Upper lobe of right lung (tissue), 1 donor: ENCODE measurements around the gene TOPBP1. TPM values are rescaled to one million over a fixed set of nuclear protein-coding genes. Genes with fewer than 3 reads are reported as not detected.
A peak's percentile ranks its signal among the peaks of the same experiment; 100 is the strongest.

ENCODE experiments used
- ATAC-seq: fragments of 200-7000 bp; cut with Tn5 transposase; one replicate; pipeline ENCODE4 v1.9.1; 2020; ENCODE audit warnings: mild to moderate bottlenecking, moderate library complexity
- DNase-seq: peaks from one replicate; pipeline ENCODE4 v3.0.0-alpha.2; 2020
- H3K27ac ChIP-seq: fragments of 200-600 bp; one replicate; pipeline ENCODE4 v1.8.0; 2022
- H3K27me3 ChIP-seq: fragments of 200-600 bp; one replicate; pipeline ENCODE4 v1.8.0; 2022; ENCODE audit warnings: mild to moderate bottlenecking
- H3K36me3 ChIP-seq: fragments of 200-600 bp; one replicate; pipeline ENCODE4 v1.8.0; 2022
- H3K4me1 ChIP-seq: fragments of 200-600 bp; one replicate; pipeline ENCODE4 v1.8.0; 2022
- H3K4me3 ChIP-seq: fragments of 200-600 bp; one replicate; pipeline ENCODE4 v1.8.0; 2022; ENCODE audit warnings: mild to moderate bottlenecking
- H3K9me3 ChIP-seq: fragments of 200-600 bp; one replicate; pipeline ENCODE4 v1.8.0; 2022
- intact Hi-C: fragments of 100-400 bp; cut with DNase I; formaldehyde crosslinking; loops from one replicate; pipeline ENCODE4 v1.11.0; 2022
- total RNA-seq: library from RNA; stranded (reverse); fragmentation: NEBNext Ultra II Directional; extraction: Animal tissue kit (Norgen Biotek cat#: 25700); gene quantifications from one replicate; pipeline ENCODE4 v1.2.1, GENCODE V29; 2021
- TF ChIP-seq, protein P1 (sequence below): fragments of 200-600 bp; IDR thresholded peaks from one replicate; pipeline ENCODE4 v1.8.0; 2022; ENCODE audit warnings: antibody characterized with exemption
- donor health status: DM: no; HTN: yes; CAD: no; lungs with severe emphysema.

Gene TOPBP1
- total RNA-seq, 1 donor from 2014 or later, result 18.1 TPM

DNA sequence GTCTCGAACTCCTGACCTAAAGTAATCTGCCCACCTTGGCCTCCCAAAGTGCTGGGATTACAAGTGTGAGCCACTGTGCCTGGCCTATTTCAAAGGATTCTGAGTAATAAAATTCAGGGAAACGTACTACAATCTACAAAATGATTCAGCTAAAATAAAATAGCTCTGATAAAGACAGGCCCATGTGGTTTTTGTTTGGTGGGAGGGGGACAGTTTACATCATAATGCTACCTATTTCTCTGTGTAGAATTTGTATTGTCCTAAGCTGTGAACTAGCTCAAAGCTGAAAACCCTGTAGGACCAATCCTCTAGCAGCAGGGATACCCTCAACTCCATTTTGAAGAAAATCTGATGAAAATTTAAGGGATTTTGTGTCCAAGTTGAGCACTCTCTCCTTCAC is 62.5 kb downstream of the TOPBP1 start:
- H3K9me3 ChIP-seq, result no peaks in the 10 kb centered on the region
- H3K27me3 ChIP-seq, result no peaks in the 10 kb centered on the region
- peaks cover 10% of the 10 kb centered on the region for H3K36me3 ChIP-seq
- TF ChIP-seq, protein P1, sequence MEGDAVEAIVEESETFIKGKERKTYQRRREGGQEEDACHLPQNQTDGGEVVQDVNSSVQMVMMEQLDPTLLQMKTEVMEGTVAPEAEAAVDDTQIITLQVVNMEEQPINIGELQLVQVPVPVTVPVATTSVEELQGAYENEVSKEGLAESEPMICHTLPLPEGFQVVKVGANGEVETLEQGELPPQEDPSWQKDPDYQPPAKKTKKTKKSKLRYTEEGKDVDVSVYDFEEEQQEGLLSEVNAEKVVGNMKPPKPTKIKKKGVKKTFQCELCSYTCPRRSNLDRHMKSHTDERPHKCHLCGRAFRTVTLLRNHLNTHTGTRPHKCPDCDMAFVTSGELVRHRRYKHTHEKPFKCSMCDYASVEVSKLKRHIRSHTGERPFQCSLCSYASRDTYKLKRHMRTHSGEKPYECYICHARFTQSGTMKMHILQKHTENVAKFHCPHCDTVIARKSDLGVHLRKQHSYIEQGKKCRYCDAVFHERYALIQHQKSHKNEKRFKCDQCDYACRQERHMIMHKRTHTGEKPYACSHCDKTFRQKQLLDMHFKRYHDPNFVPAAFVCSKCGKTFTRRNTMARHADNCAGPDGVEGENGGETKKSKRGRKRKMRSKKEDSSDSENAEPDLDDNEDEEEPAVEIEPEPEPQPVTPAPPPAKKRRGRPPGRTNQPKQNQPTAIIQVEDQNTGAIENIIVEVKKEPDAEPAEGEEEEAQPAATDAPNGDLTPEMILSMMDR, result no peak
- H3K4me3 ChIP-seq, result no peak overlapping the region
- H3K27ac ChIP-seq, result no peak overlapping the region
- DNase-seq (no peak), ATAC-seq (no peak)
- H3K4me1 ChIP-seq, result no peaks in the 10 kb centered on the region
- intact Hi-C loops, result no loop called here

DNA sequence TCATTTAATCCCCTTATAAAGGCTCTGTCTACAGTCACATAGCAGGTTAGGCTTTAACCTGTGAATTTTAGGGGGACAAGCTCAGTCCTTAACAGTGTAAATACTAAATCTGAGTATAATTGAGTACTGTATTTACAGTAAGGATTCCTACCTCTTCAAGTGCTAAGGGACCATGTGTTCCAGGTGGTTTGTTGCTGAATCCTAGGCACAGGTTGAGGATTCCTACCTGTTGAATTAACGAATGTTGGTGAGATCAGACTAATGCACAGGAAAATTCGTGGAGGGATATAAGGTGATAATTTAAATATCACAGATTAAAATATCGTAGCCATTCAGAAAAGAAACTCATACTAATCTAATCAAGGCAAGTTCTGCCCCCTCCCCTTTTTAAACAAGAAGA is 63.3 kb downstream of the TOPBP1 start:
- H3K9me3 ChIP-seq, result no peaks in the 10 kb centered on the region
- intact Hi-C loops, result no loop called here
- DNase-seq (no peak), ATAC-seq (no peak)
- H3K4me1 ChIP-seq, result no peaks in the 10 kb centered on the region
- H3K4me3 ChIP-seq, result no peak overlapping the region
- TF ChIP-seq, protein P1, result no peak
- H3K27ac ChIP-seq, result no peak overlapping the region
- peaks cover 10% of the 10 kb centered on the region for H3K36me3 ChIP-seq
- H3K27me3 ChIP-seq, result no peaks in the 10 kb centered on the region

DNA sequence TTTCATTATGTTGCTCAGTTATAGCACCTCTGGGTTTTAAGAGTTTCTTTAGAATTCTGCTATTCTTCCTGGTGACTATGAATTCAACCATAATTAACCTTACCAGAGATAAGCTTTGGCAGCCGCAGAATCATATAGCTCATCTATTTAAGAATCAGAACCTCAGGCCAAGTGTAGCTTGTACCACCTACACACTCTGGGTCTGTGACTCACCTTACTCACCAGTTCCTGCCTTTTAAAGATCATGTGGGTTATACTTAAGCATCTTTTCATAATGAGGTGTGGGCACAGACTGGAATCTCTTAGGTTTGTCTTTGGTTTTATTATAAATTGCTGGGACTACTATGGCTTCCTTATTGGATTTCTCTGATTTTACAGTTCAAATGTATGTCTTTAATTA is 66.4 kb downstream of the TOPBP1 start:
- no peak overlapping the region for H3K4me3 ChIP-seq
- peaks cover 2% of the 10 kb centered on the region for H3K36me3 ChIP-seq
- H3K27me3 ChIP-seq, result no peaks in the 10 kb centered on the region
- no peak for ATAC-seq
- intact Hi-C loops, result no loop called here
- TF ChIP-seq, protein P1, result no peak
- no peak for DNase-seq
- H3K9me3 ChIP-seq, result no peaks in the 10 kb centered on the region
- H3K4me1 ChIP-seq, result no peaks in the 10 kb centered on the region
- no peak overlapping the region for H3K27ac ChIP-seq

DNA sequence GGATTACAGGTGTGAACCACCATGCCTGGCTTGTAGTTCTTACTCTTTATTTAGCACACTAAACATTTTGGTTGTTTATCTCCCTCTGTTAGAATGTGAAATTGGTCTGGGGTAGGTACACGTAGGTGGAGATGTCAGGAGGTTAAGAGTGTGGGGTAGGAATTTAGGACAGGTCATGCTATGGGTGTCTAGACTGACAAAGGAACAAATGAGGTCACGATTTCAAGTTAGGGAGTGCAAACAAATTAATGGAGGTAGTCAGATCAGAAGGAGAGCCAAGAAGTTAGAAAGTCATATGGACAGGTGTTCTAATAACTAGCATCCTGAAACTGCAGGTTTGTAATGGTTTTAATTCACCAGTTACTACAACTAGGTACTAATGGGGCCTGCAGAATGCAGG is 68.5 kb downstream of the TOPBP1 start:
- no peak overlapping the region for H3K4me3 ChIP-seq
- ATAC-seq, result no peak
- TF ChIP-seq, protein P1, result no peak

DNA sequence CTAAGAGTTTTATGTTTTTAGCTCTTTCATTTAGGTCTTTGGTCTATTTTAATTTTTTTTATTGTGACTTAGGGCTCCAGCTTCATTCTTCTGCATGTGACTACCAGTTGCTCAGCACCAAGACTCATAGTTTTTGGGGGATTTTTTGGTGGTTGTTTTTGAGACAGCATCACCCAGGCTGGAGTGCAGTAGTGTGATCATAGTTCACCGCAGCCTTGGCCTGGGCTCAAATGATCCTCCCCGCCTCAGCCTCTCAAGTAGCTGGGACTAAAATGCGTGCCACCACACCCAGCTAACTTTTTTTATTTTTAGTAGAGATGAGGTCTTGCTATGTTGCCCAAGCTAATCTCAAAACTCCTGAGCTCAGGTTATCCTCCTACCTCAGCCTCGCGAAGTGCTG is 68.9 kb downstream of the TOPBP1 start:
- ATAC-seq (no peak), DNase-seq (no peak)
- H3K9me3 ChIP-seq, result no peaks in the 10 kb centered on the region
- TF ChIP-seq, protein P1, result no peak
- intact Hi-C loops, result no loop called here
- H3K4me1 ChIP-seq, result peaks cover 11% of the 10 kb centered on the region
- H3K36me3 ChIP-seq, result peaks cover 21% of the 10 kb centered on the region
- no peak overlapping the region for H3K4me3 ChIP-seq
- H3K27ac ChIP-seq, result no peak overlapping the region
- no peaks in the 10 kb centered on the region for H3K27me3 ChIP-seq

More for the DNA sequence above, 68.5 kb downstream of the TOPBP1 start:
- H3K27me3 ChIP-seq, result no peaks in the 10 kb centered on the region
- H3K27ac ChIP-seq, result no peak overlapping the region
- peaks cover 8% of the 10 kb centered on the region for H3K4me1 ChIP-seq
- intact Hi-C loops, result no loop called here
- no peaks in the 10 kb centered on the region for H3K9me3 ChIP-seq
- DNase-seq, result no peak
- peaks cover 17% of the 10 kb centered on the region for H3K36me3 ChIP-seq

DNA sequence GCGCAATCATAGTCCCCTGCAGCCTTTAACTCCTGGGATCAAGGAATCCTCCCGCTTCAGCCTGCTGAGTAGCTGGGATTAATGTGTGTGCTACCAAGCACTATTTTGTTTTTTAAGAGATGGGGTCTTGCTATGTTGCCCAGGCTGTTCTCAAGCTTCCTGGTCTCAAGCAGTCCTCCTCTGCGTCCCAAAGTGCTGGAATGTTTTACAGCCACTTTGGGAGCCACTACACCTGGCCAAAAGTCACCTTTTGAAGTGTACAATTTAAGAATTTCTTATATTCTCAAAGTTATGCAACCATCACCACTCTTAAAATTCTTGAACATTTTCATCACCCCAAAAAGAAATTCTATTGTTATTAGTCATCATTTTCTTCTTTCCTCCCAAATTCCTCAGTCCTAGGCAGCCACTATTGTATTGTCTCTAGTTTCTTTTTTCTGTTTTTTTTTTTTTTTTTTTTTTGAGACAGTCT is 70.4 kb downstream of the TOPBP1 start:
- H3K27ac ChIP-seq, result no peak overlapping the region
- TF ChIP-seq, protein P1, result no peak
- no peak overlapping the region for H3K4me3 ChIP-seq
- H3K4me1 ChIP-seq, result peaks cover 13% of the 10 kb centered on the region
- no peaks in the 10 kb centered on the region for H3K9me3 ChIP-seq
- no peak for DNase-seq
- peak; percentile 77 for ATAC-seq
- intact Hi-C loops, result no loop called here
- peaks cover 36% of the 10 kb centered on the region for H3K36me3 ChIP-seq
- H3K27me3 ChIP-seq, result no peaks in the 10 kb centered on the region
